Prostate gland (tissue), 2 donors: ENCODE measurements around the gene VPS52.

Experiments
- POLR2A ChIP-seq: fragments of 450-650 bp; IDR thresholded peaks from one replicate; pipeline ENCODE4 v1.6.1; 2016; ENCODE audit warnings: antibody characterized with exemption, mild to moderate bottlenecking
- TF ChIP-seq, protein P1 (sequence below), 4 experiments: fragments of 200-600 bp in 2 of 4; fragments of 450-650 bp in 2 of 4; sonication (generic) in 2 of 4; IDR thresholded peaks; 1 replicate in 3 of 4; 2 replicates in 1 of 4; pipeline ENCODE4 v1.5.1; 2016 to 2019; ENCODE audit warnings: antibody characterized with exemption in 4 of 4, mild to moderate bottlenecking in 2 of 4, moderate library complexity in 2 of 4

DNA sequence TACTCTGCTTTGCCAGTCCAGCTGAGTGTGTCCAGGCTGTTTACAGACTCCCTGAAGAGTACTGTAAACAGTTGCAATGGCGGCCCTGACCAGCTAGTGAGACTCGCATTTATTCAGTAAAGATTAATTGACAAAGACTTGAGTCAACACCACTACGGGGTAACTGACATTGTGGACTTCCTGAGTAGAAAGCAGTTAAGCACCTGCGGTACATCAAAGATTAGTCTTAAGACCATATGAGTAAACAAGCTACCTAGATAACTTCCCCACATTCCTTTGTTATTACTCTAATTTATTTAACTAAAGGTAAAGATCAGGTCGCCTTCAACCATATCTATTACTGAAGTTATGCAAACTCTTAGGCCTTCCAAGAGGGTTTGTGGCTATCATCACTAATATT is 12.6 kb downstream of the VPS52 start:
- no peak for TF ChIP-seq POLR2A
- TF ChIP-seq, protein P1, sequence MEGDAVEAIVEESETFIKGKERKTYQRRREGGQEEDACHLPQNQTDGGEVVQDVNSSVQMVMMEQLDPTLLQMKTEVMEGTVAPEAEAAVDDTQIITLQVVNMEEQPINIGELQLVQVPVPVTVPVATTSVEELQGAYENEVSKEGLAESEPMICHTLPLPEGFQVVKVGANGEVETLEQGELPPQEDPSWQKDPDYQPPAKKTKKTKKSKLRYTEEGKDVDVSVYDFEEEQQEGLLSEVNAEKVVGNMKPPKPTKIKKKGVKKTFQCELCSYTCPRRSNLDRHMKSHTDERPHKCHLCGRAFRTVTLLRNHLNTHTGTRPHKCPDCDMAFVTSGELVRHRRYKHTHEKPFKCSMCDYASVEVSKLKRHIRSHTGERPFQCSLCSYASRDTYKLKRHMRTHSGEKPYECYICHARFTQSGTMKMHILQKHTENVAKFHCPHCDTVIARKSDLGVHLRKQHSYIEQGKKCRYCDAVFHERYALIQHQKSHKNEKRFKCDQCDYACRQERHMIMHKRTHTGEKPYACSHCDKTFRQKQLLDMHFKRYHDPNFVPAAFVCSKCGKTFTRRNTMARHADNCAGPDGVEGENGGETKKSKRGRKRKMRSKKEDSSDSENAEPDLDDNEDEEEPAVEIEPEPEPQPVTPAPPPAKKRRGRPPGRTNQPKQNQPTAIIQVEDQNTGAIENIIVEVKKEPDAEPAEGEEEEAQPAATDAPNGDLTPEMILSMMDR (IDR thresholded peaks at IDR 0.05): no peak
